Neural cell (in vitro differentiated cells): ENCODE results near the gene CD2. TPM values are rescaled to one million over a fixed set of nuclear protein-coding genes. Genes with fewer than 3 reads are reported as not detected.

ENCODE experiments used
- H2AFZ ChIP-seq: fragments of 200-600, 300-800 bp; sonication (generic), shearing (Covaris generic); 2 replicates; pipeline ENCODE4 v1.6.0; 2014; ENCODE audit warnings: low read depth, mild to moderate bottlenecking, antibody characterized with exemption, low read length, moderate library complexity
- H3F3A ChIP-seq: fragments of 200-600 bp; shearing (Covaris generic); 2 replicates; pipeline ENCODE4 v1.6.1; 2016; ENCODE audit warnings: mild to moderate bottlenecking, moderate library complexity, mixed read lengths, antibody characterized with exemption, low read length; ENCODE audit not compliant: insufficient read depth, poor library complexity, severe bottlenecking
- H3K27ac ChIP-seq: fragments of 200-600, 300-800 bp; sonication (generic), shearing (Covaris generic); 2 replicates; pipeline ENCODE4 v1.5.1; 2014; ENCODE audit warnings: mild to moderate bottlenecking, low read length, moderate library complexity
- H3K27me3 ChIP-seq: fragments of 300-800, 200-600 bp; sonication (generic), shearing (Covaris generic); 2 replicates; pipeline ENCODE4 v1.6.0; 2014; ENCODE audit warnings: mild to moderate bottlenecking, low read depth, low read length, moderate library complexity; ENCODE audit not compliant: insufficient read depth
- H3K36me3 ChIP-seq: fragments of 300-800, 200-600 bp; sonication (generic), shearing (Covaris generic); 2 replicates; pipeline ENCODE4 v1.5.1; 2014; ENCODE audit warnings: mild to moderate bottlenecking, antibody characterized with exemption, low read length, moderate library complexity; ENCODE audit not compliant: insufficient read depth
- H3K4me2 ChIP-seq: fragments of 300-800, 200-600 bp; sonication (generic), shearing (Covaris generic); 2 replicates; pipeline ENCODE4 v1.6.0; 2014; ENCODE audit warnings: mild to moderate bottlenecking, low read length
- H3K4me3 ChIP-seq: fragments of 300-800, 200-600 bp; sonication (generic), shearing (Covaris generic); 2 replicates; pipeline ENCODE4 v1.5.1; 2014; ENCODE audit warnings: mild to moderate bottlenecking, low read length, moderate library complexity
- H3K79me2 ChIP-seq: fragments of 200-600 bp; shearing (Covaris generic); replicated peaks from 2 replicates; pipeline ENCODE4 v1.6.0; 2014; ENCODE audit warnings: mild to moderate bottlenecking, low read length, moderate library complexity; ENCODE audit not compliant: insufficient read depth
- H3K9ac ChIP-seq: fragments of 300-800, 200-600 bp; sonication (generic), shearing (Covaris generic); 2 replicates; pipeline ENCODE4 v1.6.1; 2016; ENCODE audit warnings: mild to moderate bottlenecking, low read length, mixed read lengths
- H3K9me2 ChIP-seq: fragments of 200-600 bp; shearing (Covaris generic); 2 replicates; pipeline ENCODE4 v1.6.1; 2016; ENCODE audit warnings: mild to moderate bottlenecking, low read length, mixed read lengths; ENCODE audit not compliant: insufficient read depth
- H3K9me3 ChIP-seq: fragments of 200-600, 300-800 bp; sonication (generic), shearing (Covaris generic); 2 replicates; pipeline ENCODE4 v1.6.1; 2016; ENCODE audit warnings: mild to moderate bottlenecking, mixed run types, low read length, moderate library complexity, mixed read lengths
- H4K20me1 ChIP-seq: fragments of 200-600 bp; shearing (Covaris generic); 2 replicates; pipeline ENCODE4 v1.6.1; 2016; ENCODE audit warnings: mild to moderate bottlenecking, mixed run types; ENCODE audit not compliant: insufficient read depth
- EP300 ChIP-seq: fragments of 450-650 bp; conservative IDR thresholded peaks from 2 replicates; pipeline ENCODE4 v1.6.1; 2014; ENCODE audit warnings: antibody characterized with exemption, mild to moderate bottlenecking, moderate library complexity; ENCODE audit not compliant: poor library complexity, severe bottlenecking
- EZH2 ChIP-seq: fragments of 200-600, 300-800 bp; shearing (Covaris generic), sonication (generic); IDR thresholded peaks from 2 replicates; pipeline ENCODE4 v1.6.1; 2014; ENCODE audit warnings: antibody characterized with exemption, low read length, borderline replicate concordance, mild to moderate bottlenecking; ENCODE audit not compliant: insufficient read depth, poor library complexity, severe bottlenecking
- MXI1 ChIP-seq: fragments of 450-650 bp; conservative IDR thresholded peaks from 2 replicates; pipeline ENCODE4 v1.6.1; 2014; ENCODE audit warnings: antibody characterized with exemption, mild to moderate bottlenecking; ENCODE audit not compliant: poor library complexity, severe bottlenecking
- POLR2AphosphoS5 ChIP-seq: IDR thresholded peaks from 2 replicates; pipeline ENCODE4 v1.6.1; 2012
- RAD21 ChIP-seq: fragments of 450-650 bp; conservative IDR thresholded peaks from 2 replicates; pipeline ENCODE4 v1.6.1; 2014; ENCODE audit warnings: antibody characterized with exemption, mild to moderate bottlenecking, moderate library complexity
- SMC3 ChIP-seq: fragments of 450-650 bp; conservative IDR thresholded peaks from 2 replicates; pipeline ENCODE4 v1.6.1; 2014; ENCODE audit warnings: antibody characterized with exemption, mild to moderate bottlenecking, moderate library complexity; ENCODE audit not compliant: poor library complexity
- TAF1 ChIP-seq: IDR thresholded peaks from 2 replicates; pipeline ENCODE4 v1.6.1; 2012; ENCODE audit warnings: low read depth
- polyA plus RNA-seq: library from polyadenylated mRNA; depleted of rRNA; stranded (reverse); fragments of >200 nt; gene quantifications from 2 replicates; pipeline ENCODE4 v1.2.3, GENCODE V29; 2014
- TF ChIP-seq, protein P1 (sequence below): fragments of 450-650 bp; IDR thresholded peaks from 2 replicates; pipeline ENCODE4 v1.5.1; 2014; ENCODE audit warnings: antibody characterized with exemption, mild to moderate bottlenecking, moderate library complexity; ENCODE audit not compliant: poor library complexity, severe bottlenecking
- TF ChIP-seq, protein P2 (sequence below): IDR thresholded peaks from 2 replicates; pipeline ENCODE4 v1.6.1; 2012; ENCODE audit warnings: borderline replicate concordance

Gene CD2
- polyA plus RNA-seq, 1 donor from 2014 or later: not detected

DNA sequence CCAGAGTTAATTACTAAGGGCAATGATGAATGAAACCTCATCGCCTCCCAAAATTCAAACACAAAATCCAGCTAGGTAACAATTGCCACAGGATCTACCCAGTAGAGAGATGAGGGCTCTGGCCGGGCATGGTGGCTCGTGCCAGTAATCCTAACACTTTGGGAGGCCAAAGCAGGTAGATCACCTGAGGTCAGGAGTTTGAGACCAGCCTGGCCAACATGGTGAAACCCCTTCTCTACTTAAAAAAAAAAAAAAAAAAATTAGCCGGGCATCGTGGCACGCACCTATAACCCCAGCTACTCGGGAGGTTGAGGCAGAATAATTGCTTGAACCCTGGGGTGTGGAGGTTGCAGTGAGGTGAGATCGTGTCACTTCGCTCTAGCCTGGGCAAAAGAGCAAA, 15.8 kb downstream of the CD2 start:
- H4K20me1 ChIP-seq: no peaks in the 10 kb centered on the region
- no peaks in the 10 kb centered on the region for H3K27me3 ChIP-seq
- no peaks in the 10 kb centered on the region for H3K9me2 ChIP-seq
- H3K4me3 ChIP-seq: no peak overlapping the region
- no peaks in the 10 kb centered on the region for H3K79me2 ChIP-seq
- H3K4me2 ChIP-seq: no peak overlapping the region
- no peaks in the 10 kb centered on the region for H3K36me3 ChIP-seq
- H2AFZ ChIP-seq: no peak overlapping the region
- H3F3A ChIP-seq: no peaks in the 10 kb centered on the region
- H3K9me3 ChIP-seq: no peaks in the 10 kb centered on the region
- TF ChIP-seq RAD21: no peak
- TF ChIP-seq EZH2: no peak
- TF ChIP-seq MXI1: no peak
- TF ChIP-seq EP300: no peak
- TF ChIP-seq, protein P1, sequence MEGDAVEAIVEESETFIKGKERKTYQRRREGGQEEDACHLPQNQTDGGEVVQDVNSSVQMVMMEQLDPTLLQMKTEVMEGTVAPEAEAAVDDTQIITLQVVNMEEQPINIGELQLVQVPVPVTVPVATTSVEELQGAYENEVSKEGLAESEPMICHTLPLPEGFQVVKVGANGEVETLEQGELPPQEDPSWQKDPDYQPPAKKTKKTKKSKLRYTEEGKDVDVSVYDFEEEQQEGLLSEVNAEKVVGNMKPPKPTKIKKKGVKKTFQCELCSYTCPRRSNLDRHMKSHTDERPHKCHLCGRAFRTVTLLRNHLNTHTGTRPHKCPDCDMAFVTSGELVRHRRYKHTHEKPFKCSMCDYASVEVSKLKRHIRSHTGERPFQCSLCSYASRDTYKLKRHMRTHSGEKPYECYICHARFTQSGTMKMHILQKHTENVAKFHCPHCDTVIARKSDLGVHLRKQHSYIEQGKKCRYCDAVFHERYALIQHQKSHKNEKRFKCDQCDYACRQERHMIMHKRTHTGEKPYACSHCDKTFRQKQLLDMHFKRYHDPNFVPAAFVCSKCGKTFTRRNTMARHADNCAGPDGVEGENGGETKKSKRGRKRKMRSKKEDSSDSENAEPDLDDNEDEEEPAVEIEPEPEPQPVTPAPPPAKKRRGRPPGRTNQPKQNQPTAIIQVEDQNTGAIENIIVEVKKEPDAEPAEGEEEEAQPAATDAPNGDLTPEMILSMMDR: no peak
- no peak for TF ChIP-seq TAF1
- TF ChIP-seq, protein P2, sequence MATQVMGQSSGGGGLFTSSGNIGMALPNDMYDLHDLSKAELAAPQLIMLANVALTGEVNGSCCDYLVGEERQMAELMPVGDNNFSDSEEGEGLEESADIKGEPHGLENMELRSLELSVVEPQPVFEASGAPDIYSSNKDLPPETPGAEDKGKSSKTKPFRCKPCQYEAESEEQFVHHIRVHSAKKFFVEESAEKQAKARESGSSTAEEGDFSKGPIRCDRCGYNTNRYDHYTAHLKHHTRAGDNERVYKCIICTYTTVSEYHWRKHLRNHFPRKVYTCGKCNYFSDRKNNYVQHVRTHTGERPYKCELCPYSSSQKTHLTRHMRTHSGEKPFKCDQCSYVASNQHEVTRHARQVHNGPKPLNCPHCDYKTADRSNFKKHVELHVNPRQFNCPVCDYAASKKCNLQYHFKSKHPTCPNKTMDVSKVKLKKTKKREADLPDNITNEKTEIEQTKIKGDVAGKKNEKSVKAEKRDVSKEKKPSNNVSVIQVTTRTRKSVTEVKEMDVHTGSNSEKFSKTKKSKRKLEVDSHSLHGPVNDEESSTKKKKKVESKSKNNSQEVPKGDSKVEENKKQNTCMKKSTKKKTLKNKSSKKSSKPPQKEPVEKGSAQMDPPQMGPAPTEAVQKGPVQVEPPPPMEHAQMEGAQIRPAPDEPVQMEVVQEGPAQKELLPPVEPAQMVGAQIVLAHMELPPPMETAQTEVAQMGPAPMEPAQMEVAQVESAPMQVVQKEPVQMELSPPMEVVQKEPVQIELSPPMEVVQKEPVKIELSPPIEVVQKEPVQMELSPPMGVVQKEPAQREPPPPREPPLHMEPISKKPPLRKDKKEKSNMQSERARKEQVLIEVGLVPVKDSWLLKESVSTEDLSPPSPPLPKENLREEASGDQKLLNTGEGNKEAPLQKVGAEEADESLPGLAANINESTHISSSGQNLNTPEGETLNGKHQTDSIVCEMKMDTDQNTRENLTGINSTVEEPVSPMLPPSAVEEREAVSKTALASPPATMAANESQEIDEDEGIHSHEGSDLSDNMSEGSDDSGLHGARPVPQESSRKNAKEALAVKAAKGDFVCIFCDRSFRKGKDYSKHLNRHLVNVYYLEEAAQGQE: no peak
- no peak for TF ChIP-seq SMC3
- TF ChIP-seq POLR2AphosphoS5: no peak
- H3K27ac ChIP-seq: no peak overlapping the region
- no peak overlapping the region for H3K9ac ChIP-seq

DNA sequence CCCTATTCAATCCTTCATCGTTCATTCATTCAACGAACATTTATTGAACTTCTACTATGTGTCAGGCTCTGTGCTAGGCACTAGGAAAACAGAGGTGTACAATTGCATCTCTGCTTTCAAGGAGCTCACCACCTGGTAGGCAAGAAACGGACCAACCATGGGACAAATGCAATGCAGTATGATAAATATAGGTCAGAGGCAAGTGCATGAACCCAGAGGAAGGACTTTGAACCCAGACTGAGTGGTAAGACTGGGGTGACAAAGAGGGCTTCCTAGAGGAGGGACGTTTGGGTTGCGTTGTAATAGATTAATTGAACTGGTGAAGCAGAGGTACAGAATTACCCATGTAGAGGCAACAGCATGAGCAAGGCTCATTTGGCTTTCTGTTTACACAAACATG, 16.4 kb downstream of the CD2 start:
- Histone ChIP-seq H3K79me2 (no peaks in the 10 kb centered on the region), H2AFZ (no peak overlapping the region), H3F3A (no peaks in the 10 kb centered on the region), H3K9me2 (no peaks in the 10 kb centered on the region), H3K4me2 (no peak overlapping the region), H3K36me3 (no peaks in the 10 kb centered on the region), H3K9me3 (no peaks in the 10 kb centered on the region), H3K4me3 (no peak overlapping the region), H3K27me3 (no peaks in the 10 kb centered on the region), H3K9ac (no peak overlapping the region), H3K27ac (no peak overlapping the region), H4K20me1 (no peaks in the 10 kb centered on the region)
- TF ChIP-seq EZH2: no peak
- no peak for TF ChIP-seq RAD21
- TF ChIP-seq, protein P2: no peak
- TF ChIP-seq SMC3: no peak
- TF ChIP-seq POLR2AphosphoS5: no peak
- TF ChIP-seq EP300: no peak
- TF ChIP-seq, protein P1: no peak
- TF ChIP-seq TAF1: no peak
